Stimulated activated CD8-positive, alpha-beta memory T cell treated with anti-CD3 and anti-CD28 coated beads, Interleukin-12 subunit alpha, Interleukin-12 subunit beta, amount 100 ng/mL, for 4 hours (primary cell): Measurements from ENCODE around the gene BBS2.
"Not testable (repeated sequence)": the region's sequence is repeated elsewhere in the genome, so short reads cannot be mapped to it uniquely, and the experiment has no call there.

Source experiments
- DNase-seq: peaks from one replicate; pipeline ENCODE4 v3.0.0-alpha.2; 2020; ENCODE audit warnings: low read depth

The BBS2 gene

GRCh38 chr16:56518425-56518824 lies 1.4 kb downstream of the BBS2 start:
- DNase-seq: no peak

DNA sequence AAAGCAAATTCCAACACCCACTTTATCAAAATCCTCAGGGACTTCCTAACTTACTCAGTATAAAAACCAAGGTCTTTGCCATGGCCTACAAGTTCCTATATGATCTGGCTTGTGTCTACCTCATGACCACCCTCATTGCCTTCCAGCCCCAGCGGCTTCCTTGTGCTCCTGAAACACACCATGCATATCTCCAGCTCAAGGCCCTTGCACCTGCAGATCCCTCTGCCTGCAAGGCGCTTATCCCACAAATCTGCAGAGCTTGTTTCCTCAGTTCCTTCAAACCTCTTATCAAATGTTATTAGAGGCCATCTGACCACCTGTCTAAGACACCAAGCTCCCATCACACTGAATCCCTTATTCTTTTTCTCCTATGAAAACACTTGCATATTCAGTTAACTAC lies 2.6 kb downstream of the BBS2 start:
- no peak for DNase-seq

DNA sequence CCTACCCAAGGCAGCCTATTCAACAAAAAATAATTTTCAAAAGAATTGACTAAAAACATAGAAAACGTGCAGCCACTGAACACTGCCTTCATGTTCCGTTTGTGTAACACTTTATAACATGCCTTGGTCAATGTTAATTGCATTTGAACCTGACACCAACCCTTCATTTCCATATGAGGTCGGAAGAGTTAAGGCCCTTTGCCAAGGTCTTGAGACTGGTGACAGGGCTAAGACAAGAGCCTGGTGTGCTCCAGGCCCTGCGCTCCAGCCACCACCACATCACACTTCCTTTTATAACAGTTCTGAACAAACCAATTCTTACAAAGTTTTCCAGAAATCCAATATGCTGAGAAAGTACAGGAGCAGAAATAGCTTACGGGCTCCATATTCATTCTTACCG lies 4.2 kb downstream of the BBS2 start:
- no peak for DNase-seq

GRCh38 chr16:56514845-56515244 lies 5.0 kb downstream of the BBS2 start:
- DNase-seq: no peak

GRCh38 chr16:56513972-56514371 lies 5.9 kb downstream of the BBS2 start:
- DNase-seq: peak; percentile 8

GRCh38 chr16:56513091-56513490 lies 6.7 kb downstream of the BBS2 start:
- DNase-seq: no peak

DNA sequence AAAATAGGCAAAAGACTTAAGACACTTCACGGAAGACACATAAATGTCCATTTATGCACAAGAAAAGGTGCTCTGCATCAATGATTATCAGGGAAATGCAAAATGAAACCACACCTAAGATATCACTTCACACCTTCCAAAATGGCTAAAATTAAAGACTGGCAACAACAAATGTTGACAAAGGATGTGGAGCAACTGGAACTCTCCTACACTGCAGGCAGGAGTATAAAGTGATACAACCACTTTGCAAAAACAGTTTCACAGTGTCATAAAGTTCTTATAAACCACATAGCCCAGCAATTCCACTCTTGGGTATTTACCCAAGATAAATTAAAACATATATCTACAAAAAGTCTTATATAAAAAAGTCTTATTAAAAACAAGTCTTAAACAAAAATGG lies 7.8 kb downstream of the BBS2 start:
- no peak for DNase-seq

DNA sequence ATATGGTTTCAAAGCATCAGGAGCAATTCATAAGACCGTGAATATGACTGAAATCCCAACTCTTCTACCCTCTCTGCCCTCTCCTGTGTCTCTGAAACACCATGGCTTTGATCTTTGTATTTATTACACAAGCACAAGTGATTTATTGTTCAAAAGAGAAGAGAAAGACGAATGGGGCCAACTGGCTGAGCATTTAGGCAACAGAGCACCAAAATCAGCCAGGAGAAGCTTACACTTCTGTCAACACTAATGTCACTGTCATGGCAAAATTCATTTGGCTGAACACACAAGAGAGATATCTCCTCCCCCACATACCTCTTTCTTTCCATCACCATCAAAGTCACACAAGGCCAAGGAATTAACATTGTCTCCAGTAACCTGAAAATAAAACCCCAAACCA lies 9.3 kb downstream of the BBS2 start:
- no peak for DNase-seq

GRCh38 chr16:56506941-56507340 lies 12.9 kb downstream of the BBS2 start:
- DNase-seq: no peak

DNA sequence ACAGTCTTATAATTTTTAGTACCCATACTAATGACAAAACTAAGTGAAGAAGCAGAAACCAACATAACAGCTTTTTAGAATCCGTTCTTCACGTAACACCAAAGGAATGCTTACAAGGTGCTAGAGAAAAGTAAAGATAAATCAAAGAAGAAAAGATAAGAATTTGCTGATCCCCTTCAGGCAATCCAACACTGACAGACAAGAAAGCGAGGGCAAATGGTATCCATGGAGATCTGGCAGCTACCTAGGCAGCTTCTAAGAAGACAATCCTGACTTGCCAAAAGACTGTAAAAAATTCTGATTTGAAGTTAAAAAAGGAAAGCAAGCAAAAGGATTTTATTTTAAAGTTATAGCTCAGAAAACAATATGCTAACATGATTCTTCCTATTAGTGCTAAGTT lies 14.6 kb downstream of the BBS2 start:
- no peak for DNase-seq

DNA sequence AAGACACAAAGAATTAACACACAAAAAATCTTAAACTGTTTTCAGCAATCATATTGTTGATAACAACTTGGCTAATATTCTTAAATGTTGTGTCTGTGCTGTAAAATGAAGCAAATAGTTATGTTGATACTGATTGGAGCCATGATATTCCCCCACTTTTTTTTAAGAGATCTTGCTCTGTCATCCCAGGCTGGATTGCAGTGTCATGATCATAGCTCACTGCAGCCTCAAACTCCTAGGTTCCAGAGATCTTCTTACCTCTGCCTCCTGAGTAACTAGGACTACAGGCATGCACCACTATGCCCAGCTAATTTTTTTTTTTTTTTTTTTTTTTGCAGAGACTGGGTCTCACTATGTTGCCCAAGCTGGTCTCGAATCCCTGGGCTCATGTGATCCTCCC lies 26.0 kb downstream of the BBS2 start:
- DNase-seq: no peak

GRCh38 chr16:56493126-56493525 lies 26.7 kb downstream of the BBS2 start:
- no peak for DNase-seq

DNA sequence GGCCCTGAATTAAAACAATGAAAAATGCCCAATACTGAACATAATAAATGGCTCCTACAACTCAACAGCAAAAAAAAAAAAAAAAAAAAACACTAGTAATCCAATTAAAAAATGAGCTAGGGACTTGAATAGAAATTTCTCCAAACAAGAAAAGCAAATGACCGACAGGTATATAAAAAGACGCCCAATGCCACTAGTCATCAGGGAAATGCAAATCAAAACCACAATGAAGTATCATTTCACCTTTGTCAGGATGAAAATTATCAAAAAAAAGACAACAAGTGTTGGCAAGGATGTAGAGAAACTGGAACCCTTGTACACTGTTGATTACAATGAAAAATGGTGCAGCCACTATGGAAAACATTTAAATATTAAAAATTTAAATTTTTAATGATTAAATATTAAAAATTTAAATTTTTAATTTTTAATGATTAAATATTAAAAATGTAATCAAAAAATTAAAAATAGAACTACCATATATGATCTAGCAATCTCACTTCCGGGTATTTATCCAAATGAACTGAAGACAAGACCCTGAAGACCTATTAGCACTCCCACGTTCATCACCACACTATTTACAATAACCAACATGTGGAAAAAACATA lies 28.1 kb downstream of the BBS2 start:
- DNase-seq: no peak

DNA sequence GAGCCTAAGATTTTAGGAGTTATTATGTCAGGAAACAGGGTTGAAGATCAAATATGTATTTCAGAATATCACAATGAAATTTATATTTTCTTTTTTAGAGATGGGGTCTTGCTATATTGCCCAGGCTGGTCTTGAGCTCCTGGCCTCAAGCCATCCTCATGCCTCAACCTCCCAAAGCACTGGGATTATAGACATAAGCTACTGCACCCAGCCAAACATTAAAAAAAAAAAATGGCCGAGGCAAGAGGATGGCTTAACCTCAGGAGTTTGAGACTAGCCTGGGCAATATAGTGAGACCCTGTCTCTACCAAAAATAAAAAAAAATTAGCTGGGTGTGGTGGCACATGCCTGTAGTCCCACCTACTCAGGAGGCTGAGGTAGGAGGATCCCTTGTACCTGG lies 31.0 kb downstream of the BBS2 start:
- not testable (repeated sequence) for DNase-seq

GRCh38 chr16:56488035-56488434 lies 31.8 kb downstream of the BBS2 start:
- no peak for DNase-seq

- no peak for DNase-seq
Measured at GRCh38 chr16:56483394-56483793, 36.4 kb downstream of the BBS2 start.

DNA sequence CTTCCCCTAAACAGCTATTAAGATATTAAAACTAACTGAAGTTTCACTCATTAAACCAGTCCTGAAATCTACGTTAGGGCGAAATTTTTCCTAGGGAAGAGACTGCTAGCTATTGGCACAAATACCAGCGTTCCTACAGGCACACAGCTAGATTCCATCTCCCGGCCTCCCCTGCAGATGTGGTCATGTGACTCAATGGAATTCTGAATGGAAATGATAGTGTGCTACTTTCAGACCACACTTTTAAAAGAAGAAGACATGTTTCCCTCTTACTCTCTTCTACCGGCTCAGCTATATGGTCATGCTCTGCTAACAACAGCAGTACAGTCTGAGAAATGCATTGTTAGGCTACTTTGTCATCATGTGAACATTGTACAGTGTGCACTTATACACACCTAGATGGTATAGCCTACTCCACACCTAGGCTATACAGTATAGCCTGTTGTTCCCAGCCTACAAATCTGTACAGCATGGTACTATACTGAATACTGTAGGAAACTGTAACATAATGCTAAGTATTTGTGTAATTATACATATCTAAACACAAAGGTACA lies 37.1 kb downstream of the BBS2 start:
- DNase-seq: no peak

DNA sequence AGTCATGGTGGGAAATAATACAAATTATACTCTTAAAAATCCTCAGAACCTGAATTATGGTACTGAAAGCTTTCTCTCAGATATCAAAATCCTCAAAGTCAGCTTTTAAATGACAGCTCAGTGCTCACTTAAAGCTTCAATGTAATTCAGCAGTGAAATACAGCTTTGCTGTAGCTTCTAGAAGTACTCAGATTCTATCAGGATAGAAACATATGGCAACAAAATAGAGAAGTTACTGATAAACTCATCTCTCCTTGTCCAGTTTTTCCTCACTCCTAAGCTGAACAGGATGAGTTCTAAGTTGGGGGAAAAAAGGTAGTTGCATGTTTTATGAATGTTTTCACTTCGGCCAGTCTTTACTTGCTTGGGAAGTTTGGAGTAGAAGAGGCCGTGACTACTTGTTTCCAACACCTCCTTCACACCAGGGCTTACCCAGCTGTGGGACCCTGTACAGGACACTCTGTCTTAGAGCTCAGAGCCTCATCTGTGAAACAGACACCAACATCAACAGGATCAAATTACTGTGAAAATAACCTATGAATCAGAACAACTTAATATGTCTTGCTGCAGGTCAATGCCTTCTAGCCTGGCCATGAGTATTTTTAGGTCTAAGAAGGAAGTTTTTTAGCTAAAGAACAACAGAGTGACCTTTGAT lies 38.2 kb downstream of the BBS2 start:
- no peak for DNase-seq

DNA sequence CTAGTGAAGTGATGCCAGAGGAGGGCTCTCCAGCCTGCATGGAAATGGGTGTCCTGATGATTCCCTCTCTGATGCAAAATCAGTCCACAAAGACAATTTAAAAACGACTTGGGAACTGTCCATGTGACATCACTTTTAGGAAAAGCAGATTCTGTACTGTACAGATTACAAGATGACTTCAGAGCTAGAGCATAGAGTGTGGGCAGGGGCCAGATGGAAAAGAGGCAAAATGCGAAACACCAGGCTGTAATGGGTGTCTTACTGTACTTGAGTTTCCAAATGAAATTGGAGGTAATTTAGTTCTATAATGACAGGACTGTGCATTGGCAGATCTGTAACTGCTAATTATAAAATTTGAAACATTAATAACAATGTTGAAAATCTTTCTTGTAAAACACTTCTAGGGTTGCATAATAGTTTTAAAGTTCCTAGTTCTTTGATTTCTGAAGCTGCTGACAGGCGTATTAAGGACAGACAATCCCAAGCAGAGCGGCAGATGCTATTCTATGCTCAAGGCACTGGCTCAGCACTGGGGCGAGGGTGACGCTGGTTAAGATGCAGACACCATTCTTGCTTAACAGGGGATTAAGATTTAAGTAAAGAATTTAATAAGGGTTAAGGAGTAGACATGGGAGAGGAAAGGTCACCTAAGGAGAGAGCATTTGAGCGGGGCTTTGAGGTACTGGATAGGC lies 38.9 kb downstream of the BBS2 start:
- DNase-seq: no peak

DNA sequence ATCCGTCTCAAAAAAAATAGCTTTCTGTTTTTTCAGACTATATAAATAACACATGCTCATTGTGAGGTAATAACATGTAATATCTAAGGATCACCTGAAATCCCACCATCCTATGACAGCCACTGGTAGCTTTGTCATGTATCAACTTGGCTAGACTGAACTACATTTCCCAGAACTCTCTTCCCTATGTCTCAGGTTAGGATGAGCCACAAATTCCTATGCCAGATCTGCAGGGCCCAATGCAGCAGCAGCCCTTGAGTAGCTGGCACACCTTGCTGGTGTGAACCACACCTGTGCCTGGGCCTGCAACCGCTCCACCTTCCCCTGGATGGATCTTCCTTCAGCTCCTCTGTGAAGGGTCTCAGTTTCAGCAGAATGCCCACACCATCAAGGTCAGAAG lies 40.4 kb downstream of the BBS2 start:
- DNase-seq: no peak

DNA sequence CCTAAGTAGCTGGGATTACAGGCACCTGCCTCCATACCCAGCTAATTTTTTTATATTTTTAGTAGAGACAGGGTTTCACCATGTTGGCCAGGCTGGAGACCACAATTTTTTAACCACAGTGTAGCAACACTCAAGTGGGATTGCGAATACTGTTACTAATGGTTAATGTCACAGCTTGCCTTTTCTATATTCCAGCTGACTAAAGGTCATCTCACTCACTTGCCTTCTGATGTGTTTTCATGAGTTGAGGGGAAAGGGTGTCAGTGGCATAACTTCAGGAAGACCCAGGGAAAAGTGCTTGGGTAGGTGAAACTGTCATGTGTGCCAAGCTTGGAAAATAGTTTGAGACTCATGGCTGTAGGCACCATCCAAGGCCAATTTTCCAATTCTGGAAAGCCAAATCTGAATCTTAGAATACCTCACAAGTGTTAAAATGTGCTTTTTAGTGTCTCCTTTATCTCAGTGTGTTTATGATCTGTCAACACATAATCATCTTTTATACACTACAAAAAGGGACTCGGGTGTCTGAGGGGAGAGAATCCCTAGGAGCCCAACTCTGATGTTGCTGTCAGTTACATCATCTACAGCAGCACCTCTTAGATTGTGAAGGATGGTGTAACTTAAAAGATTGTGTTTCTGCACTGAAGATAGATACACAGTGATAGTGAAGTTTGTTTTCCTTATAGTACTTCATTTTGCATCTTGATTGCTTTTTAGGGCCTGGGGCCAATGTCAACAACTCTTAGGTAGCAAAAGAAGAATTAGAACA lies 41.4 kb downstream of the BBS2 start:
- DNase-seq: no peak

DNA sequence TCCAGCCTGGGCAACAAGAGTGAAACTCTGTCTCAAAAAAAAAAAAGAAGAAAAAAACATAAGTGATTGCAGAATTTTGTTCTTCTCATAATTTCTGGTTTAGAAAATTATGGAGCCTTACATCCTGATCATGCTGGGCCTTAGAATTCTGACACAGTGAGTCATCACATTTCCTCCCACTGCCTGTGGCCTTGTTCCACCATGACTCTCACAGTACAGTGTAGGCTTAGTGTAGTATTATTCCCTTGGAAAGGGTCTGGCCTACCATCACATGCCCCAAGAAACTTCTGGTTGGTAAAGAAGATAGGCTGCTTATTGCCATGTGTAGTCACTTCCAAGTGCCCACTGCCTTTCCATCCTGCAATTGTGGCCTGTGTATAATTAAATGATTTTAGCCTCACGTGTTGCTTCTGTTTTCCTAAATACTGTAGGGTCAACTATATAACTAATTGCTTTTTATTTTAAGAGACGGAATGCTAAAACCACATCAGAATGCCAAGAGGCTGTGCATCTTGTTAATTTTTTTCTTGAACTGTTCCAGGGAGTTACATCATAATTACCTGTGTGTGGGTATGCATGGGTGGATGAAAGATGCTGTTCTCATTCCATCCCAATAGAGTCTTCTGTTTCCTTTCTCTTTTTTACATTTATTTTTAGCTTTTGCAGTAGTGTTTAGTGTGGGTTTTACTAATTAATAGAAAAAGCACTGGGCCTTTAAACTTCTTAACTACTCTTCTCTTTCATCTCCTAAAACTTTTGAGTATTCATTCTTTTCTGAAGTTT lies 42.5 kb downstream of the BBS2 start:
- DNase-seq: no peak
